ENCODE data around the gene MAML3.
"Not testable (repeated sequence)": the region's sequence is repeated elsewhere in the genome, so short reads cannot be mapped to it uniquely, and the experiment has no call there.

Gene MAML3

GRCh38 chr4:139957986-139958738 lies 195.8 kb downstream of the MAML3 start:
- no peak for DNase-seq

- DNase-seq: no peak
These were observed 196.9 kb downstream of the MAML3 start for GRCh38 chr4:139957065-139957464.

- DNase-seq: no peak
These were observed 197.4 kb downstream of the MAML3 start for GRCh38 chr4:139956507-139957017.

- no peak for DNase-seq
These were observed 198.4 kb downstream of the MAML3 start for GRCh38 chr4:139955600-139955999.

GRCh38 chr4:139954512-139954911 lies 199.5 kb downstream of the MAML3 start:
- DNase-seq: no peak

GRCh38 chr4:139951021-139951420 lies 203.0 kb downstream of the MAML3 start:
- peak; percentile 79 for DNase-seq

- peak; percentile 89 for DNase-seq
These were observed 203.4 kb downstream of the MAML3 start for GRCh38 chr4:139950568-139950967.

- not testable (repeated sequence) for DNase-seq
These were observed 209.1 kb downstream of the MAML3 start for GRCh38 chr4:139944916-139945315.

- peak; percentile 39 for DNase-seq
These were observed 210.7 kb downstream of the MAML3 start for GRCh38 chr4:139943277-139943676.

- DNase-seq: no peak
These were observed 211.7 kb downstream of the MAML3 start for GRCh38 chr4:139942241-139942640.

- DNase-seq: peak; percentile 48
These were observed 213.4 kb downstream of the MAML3 start for GRCh38 chr4:139940600-139940999.

GRCh38 chr4:139938414-139938813 lies 215.6 kb downstream of the MAML3 start:
- DNase-seq: no peak

- DNase-seq: no peak
These were observed 218.1 kb downstream of the MAML3 start for GRCh38 chr4:139935911-139936310.

- no peak for DNase-seq
These were observed 219.2 kb downstream of the MAML3 start for GRCh38 chr4:139934708-139935195.

- peak; percentile 68 for DNase-seq
These were observed 219.8 kb downstream of the MAML3 start for GRCh38 chr4:139934057-139934707.

- no peak for DNase-seq
These were observed 220.4 kb downstream of the MAML3 start for GRCh38 chr4:139933541-139933940.

- no peak for DNase-seq
These were observed 220.9 kb downstream of the MAML3 start for GRCh38 chr4:139933104-139933503.

GRCh38 chr4:139924782-139925181 lies 229.2 kb downstream of the MAML3 start:
- DNase-seq: no peak

- peak; percentile 49 for DNase-seq
These were observed 231.5 kb downstream of the MAML3 start for GRCh38 chr4:139922406-139923024.

GRCh38 chr4:139921429-139922184 lies 232.4 kb downstream of the MAML3 start:
- DNase-seq: no peak

- no peak for DNase-seq
These were observed 233.4 kb downstream of the MAML3 start for GRCh38 chr4:139920486-139921002.

GRCh38 chr4:139919521-139919920 lies 234.5 kb downstream of the MAML3 start:
- peak; percentile 79 for DNase-seq
